Breast epithelium (tissue), 4 donors: Measurements from ENCODE around the gene CACNA2D1. TPM values are rescaled to one million over a fixed set of nuclear protein-coding genes. Genes with fewer than 3 reads are reported as not detected.
A peak's percentile ranks its signal among the peaks of the same experiment; 100 is the strongest.
"Not testable (repeated sequence)": the region's sequence is repeated elsewhere in the genome, so short reads cannot be mapped to it uniquely, and the experiment has no call there.

Experiments used
- DNase-seq, 2 donors: peaks; one replicate each; pipeline ENCODE4 v3.0.0-alpha.2; 2019; ENCODE audit warnings: low spot score in 2 of 2
- H3K27ac ChIP-seq, 2 donors: fragments of 200-600 bp; sonication (generic) in 1 of 2; one replicate each; pipeline ENCODE4 v1.5.1; 2016 to 2019; ENCODE audit warnings: mild to moderate bottlenecking in 1 of 2
- H3K27me3 ChIP-seq, 2 donors: fragments of 200-600 bp; sonication (generic) in 1 of 2; one replicate each; pipeline versions ENCODE4 v1.5.1 to v1.6.0; 2017 to 2019; ENCODE audit warnings: control low read depth in 1 of 2, mild to moderate bottlenecking in 1 of 2
- H3K36me3 ChIP-seq: fragments of 200-600 bp; one replicate; pipeline ENCODE4 v1.5.1; 2019
- H3K4me1 ChIP-seq, 2 donors: fragments of 200-600 bp; sonication (generic); one replicate each; pipeline ENCODE4 v1.5.1; 2016 to 2019; ENCODE audit warnings: control low read depth in 1 of 2
- H3K4me3 ChIP-seq, 3 donors: fragments of 200-600 bp; sonication (generic); 1 replicate in 2 of 3; 2 replicates in 1 of 3; pipeline ENCODE4 v1.5.1; 2016 to 2019; ENCODE audit warnings: mild to moderate bottlenecking in 3 of 3, moderate library complexity in 2 of 3
- H3K9me3 ChIP-seq, 2 donors: fragments of 200-600 bp; sonication (generic) in 1 of 2; one replicate each; pipeline ENCODE4 v1.5.1; 2016 to 2019; ENCODE audit warnings: control low read depth in 1 of 2
- POLR2A ChIP-seq: fragments of 450-650 bp; IDR thresholded peaks from one replicate; pipeline ENCODE4 v1.6.1; 2016; ENCODE audit warnings: antibody characterized with exemption, mild to moderate bottlenecking, moderate library complexity
- POLR2AphosphoS5 ChIP-seq, 3 donors: sonication (generic); formaldehyde crosslinking; IDR thresholded peaks; one replicate each; pipeline ENCODE4 v1.6.1; 2017; ENCODE audit warnings: antibody characterized with exemption in 3 of 3
- intact Hi-C: fragments of 100-400 bp; cut with DNase I; formaldehyde crosslinking; loops from one replicate; pipeline ENCODE4 v1.15.1; 2023; ENCODE audit warnings: low total_unique reads
- total RNA-seq, 3 donors: library from RNA; depleted of rRNA; stranded (reverse); fragments of >200 nt; gene quantifications; one replicate each; pipeline ENCODE4 v1.1.0, GENCODE V29; 2016
- TF ChIP-seq, protein P1 (sequence below), 3 donors: fragments of 450-650 bp; IDR thresholded peaks; one replicate each; pipeline ENCODE4 v1.5.1; 2016 to 2017; ENCODE audit warnings: antibody characterized with exemption in 3 of 3, mild to moderate bottlenecking in 3 of 3, moderate library complexity in 3 of 3

CACNA2D1 gene
- total RNA-seq, 3 donors from 2014 or later: 10.2 to 79.4 (median 16.0) TPM

DNA sequence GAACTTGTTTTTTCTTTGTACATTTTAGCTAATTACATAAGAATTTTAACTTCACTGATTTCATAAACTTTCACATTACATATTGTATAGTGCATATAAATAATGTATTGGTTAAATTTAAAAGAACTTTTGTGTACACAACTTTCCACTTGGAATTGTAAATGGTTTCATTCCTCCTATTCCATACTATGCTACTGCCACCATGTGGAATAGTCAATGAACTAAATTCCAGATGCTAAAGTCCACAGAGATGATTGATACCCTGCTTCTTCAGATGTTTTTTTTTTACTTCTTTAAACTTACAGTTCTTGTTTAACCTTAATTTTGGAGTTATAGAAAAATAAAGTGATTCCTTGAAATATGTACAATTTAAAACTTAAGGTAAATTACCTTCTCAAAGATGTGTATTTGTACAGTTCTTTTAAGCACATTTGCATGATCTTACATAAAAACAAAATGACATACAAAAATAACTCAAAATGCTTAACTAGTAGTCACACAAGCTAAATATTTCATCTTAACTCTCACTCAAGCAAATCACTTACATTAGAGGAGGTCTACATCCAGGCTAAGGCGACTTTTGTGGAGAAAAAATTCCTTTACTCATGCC, 426.1 kb downstream of the CACNA2D1 start:
- no peaks in the 10 kb centered on the region for H3K4me1 ChIP-seq
- H3K27me3 ChIP-seq: no peaks in the 10 kb centered on the region
- no peak for DNase-seq
- no peaks in the 10 kb centered on the region for H3K36me3 ChIP-seq
- intact Hi-C loops: no loop called here
- H3K9me3 ChIP-seq: no peaks in the 10 kb centered on the region
- no peak for TF ChIP-seq POLR2A
- TF ChIP-seq, protein P1, sequence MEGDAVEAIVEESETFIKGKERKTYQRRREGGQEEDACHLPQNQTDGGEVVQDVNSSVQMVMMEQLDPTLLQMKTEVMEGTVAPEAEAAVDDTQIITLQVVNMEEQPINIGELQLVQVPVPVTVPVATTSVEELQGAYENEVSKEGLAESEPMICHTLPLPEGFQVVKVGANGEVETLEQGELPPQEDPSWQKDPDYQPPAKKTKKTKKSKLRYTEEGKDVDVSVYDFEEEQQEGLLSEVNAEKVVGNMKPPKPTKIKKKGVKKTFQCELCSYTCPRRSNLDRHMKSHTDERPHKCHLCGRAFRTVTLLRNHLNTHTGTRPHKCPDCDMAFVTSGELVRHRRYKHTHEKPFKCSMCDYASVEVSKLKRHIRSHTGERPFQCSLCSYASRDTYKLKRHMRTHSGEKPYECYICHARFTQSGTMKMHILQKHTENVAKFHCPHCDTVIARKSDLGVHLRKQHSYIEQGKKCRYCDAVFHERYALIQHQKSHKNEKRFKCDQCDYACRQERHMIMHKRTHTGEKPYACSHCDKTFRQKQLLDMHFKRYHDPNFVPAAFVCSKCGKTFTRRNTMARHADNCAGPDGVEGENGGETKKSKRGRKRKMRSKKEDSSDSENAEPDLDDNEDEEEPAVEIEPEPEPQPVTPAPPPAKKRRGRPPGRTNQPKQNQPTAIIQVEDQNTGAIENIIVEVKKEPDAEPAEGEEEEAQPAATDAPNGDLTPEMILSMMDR (IDR thresholded peaks at IDR 0.05): peak in 2 of 3 donors; percentile 26 to 40
- no peak overlapping the region for H3K4me3 ChIP-seq
- no peak overlapping the region for H3K27ac ChIP-seq

GRCh38 chr7:82015751-82016150, 427.8 kb downstream of the CACNA2D1 start:
- intact Hi-C loops: no loop called here
- no peaks in the 10 kb centered on the region for H3K9me3 ChIP-seq
- H3K36me3 ChIP-seq: no peaks in the 10 kb centered on the region
- no peak overlapping the region for H3K27ac ChIP-seq
- TF ChIP-seq POLR2A (no peak), POLR2AphosphoS5 (IDR thresholded peaks at IDR 0.05) (no peak)
- TF ChIP-seq, protein P1 (IDR thresholded peaks at IDR 0.05): no peak
- H3K4me1 ChIP-seq: no peaks in the 10 kb centered on the region
- no peak overlapping the region for H3K4me3 ChIP-seq
- no peaks in the 10 kb centered on the region for H3K27me3 ChIP-seq
- no peak for DNase-seq

- H3K4me3 ChIP-seq, H3K9me3 ChIP-seq, H3K27ac ChIP-seq, DNase-seq, H3K36me3 ChIP-seq, H3K4me1 ChIP-seq, H3K27me3 ChIP-seq, intact Hi-C loops: not testable (repeated sequence)
These were observed 429.0 kb downstream of the CACNA2D1 start for GRCh38 chr7:82014574-82014973.

DNA sequence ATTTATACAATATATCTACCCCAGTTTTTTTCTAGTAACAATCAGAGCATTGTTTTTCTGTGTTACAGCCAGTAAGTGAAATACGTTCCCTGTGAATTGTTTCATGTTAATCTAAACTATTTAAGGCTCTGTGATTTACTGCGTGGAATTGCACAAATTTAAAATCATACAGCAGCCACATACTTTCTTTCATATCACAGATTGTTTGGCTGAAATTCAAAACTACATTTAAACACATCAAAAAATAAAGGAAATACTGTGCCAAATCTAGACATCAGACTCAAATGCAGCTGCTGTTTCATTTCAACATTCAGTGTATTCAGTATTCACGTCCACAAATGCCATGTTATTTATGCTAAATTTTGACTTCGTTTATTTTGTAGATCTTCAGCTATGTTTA, 431.1 kb downstream of the CACNA2D1 start:
- DNase-seq: no peak
- Histone ChIP-seq H3K4me3 (no peak overlapping the region), H3K9me3 (no peaks in the 10 kb centered on the region), H3K36me3 (no peaks in the 10 kb centered on the region), H3K4me1 (no peaks in the 10 kb centered on the region), H3K27ac (no peak overlapping the region), H3K27me3 (no peaks in the 10 kb centered on the region)
- TF ChIP-seq POLR2A (no peak), POLR2AphosphoS5 (IDR thresholded peaks at IDR 0.05) (no peak)
- TF ChIP-seq, protein P1 (IDR thresholded peaks at IDR 0.05): no peak
- intact Hi-C loops: no loop called here

DNA sequence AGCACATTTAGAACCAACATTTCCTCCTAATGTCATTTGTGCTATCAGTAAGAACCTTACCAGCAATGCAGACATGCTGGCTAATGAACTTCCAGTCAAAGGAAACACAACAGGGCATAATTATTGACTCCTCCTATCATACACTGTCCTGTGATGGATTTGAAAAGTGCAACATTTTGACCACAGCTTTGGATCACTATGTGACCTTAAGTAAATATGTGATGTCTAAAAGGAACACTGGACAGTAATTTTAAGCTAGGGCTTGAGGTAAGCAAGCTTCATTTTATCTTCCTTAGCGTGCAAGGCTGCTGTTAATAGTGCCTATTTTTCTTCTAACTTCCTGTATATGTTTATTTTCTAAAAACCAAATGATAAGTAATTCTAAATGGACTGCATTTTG, 433.2 kb downstream of the CACNA2D1 start:
- no peak for DNase-seq
- intact Hi-C loops: no loop called here

More for the DNA sequence above, 433.2 kb downstream of the CACNA2D1 start:
- TF ChIP-seq POLR2AphosphoS5 (IDR thresholded peaks at IDR 0.05) (no peak), POLR2A (no peak)
- TF ChIP-seq, protein P1 (IDR thresholded peaks at IDR 0.05): no peak
- Histone ChIP-seq H3K27ac (no peak overlapping the region), H3K4me1 (no peaks in the 10 kb centered on the region), H3K36me3 (no peaks in the 10 kb centered on the region), H3K27me3 (no peaks in the 10 kb centered on the region), H3K9me3 (no peaks in the 10 kb centered on the region), H3K4me3 (no peak overlapping the region)
